ENCODE measurements around the gene FOXP2.
"Not testable (repeated sequence)": the region's sequence is repeated elsewhere in the genome, so short reads cannot be mapped to it uniquely, and the experiment has no call there.

The FOXP2 gene

GRCh38 chr7:114419441-114420272 lies 5.0 kb downstream of the FOXP2 start:
- Histone ChIP-seq H3K4me3 (ENCODE audit: low read depth in 1 of 5, low read length in 5 of 5) (no peak overlapping the region), H3K4me1 (ENCODE audit: control insufficient read depth in 5 of 5, insufficient read depth in 5 of 5, low read length in 5 of 5) (peaks cover 0 to 9% (median 9%) of the 10 kb centered on the region in 5 donors), H3K9me3 (ENCODE audit: control insufficient read depth in 5 of 5, low read length in 5 of 5) (no peaks in the 10 kb centered on the region), H3K27me3 (ENCODE audit: control insufficient read depth in 5 of 5, insufficient read depth in 4 of 5, low read length in 5 of 5) (no peaks in the 10 kb centered on the region), H3K9ac (ENCODE audit: low read length in 5 of 5) (no peak overlapping the region), H3K27ac (ENCODE audit: low read depth, low read length) (no peak overlapping the region), H3K36me3 (ENCODE audit: control insufficient read depth in 5 of 5, insufficient read depth in 5 of 5, low read length in 5 of 5) (no peaks in the 10 kb centered on the region)

GRCh38 chr7:114422507-114423501 lies 8.2 kb downstream of the FOXP2 start:
- no peaks in the 10 kb centered on the region for H3K27me3 ChIP-seq (ENCODE audit: control insufficient read depth in 5 of 5, insufficient read depth in 4 of 5, low read length in 5 of 5)
- no peaks in the 10 kb centered on the region for H3K36me3 ChIP-seq (ENCODE audit: control insufficient read depth in 5 of 5, insufficient read depth in 5 of 5, low read length in 5 of 5)
- H3K4me3 ChIP-seq (ENCODE audit: low read depth in 1 of 5, low read length in 5 of 5): no peak overlapping the region
- no peaks in the 10 kb centered on the region for H3K9me3 ChIP-seq (ENCODE audit: control insufficient read depth in 5 of 5, low read length in 5 of 5)
- H3K4me1 ChIP-seq (ENCODE audit: control insufficient read depth in 5 of 5, insufficient read depth in 5 of 5, low read length in 5 of 5): no peaks in the 10 kb centered on the region
- H3K27ac ChIP-seq (ENCODE audit: low read depth, low read length): no peak overlapping the region
- no peak overlapping the region for H3K9ac ChIP-seq (ENCODE audit: low read length in 5 of 5)

DNA sequence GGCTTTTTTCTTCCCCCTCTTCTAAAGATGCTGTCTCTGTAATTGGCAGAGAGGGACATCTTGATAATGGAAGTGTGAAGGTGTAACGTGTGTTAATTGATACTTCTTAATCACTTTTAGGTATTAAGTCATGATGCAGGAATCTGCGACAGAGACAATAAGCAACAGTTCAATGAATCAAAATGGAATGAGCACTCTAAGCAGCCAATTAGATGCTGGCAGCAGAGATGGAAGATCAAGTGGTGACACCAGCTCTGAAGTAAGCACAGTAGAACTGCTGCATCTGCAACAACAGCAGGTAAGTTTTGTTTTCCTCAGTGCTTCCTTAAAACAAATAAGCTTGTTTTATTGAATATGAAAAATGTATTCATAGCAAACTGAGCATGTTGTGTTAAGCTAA lies 11.8 kb downstream of the FOXP2 start:
- no peaks in the 10 kb centered on the region for H3K9me3 ChIP-seq (ENCODE audit: control insufficient read depth in 5 of 5, low read length in 5 of 5)
- H3K4me1 ChIP-seq (ENCODE audit: control insufficient read depth in 5 of 5, insufficient read depth in 5 of 5, low read length in 5 of 5): no peaks in the 10 kb centered on the region
- no peaks in the 10 kb centered on the region for H3K27me3 ChIP-seq (ENCODE audit: control insufficient read depth in 5 of 5, insufficient read depth in 4 of 5, low read length in 5 of 5)
- H3K36me3 ChIP-seq (ENCODE audit: control insufficient read depth in 5 of 5, insufficient read depth in 5 of 5, low read length in 5 of 5): no peaks in the 10 kb centered on the region
- H3K9ac ChIP-seq (ENCODE audit: low read length in 5 of 5): no peak overlapping the region
- no peak overlapping the region for H3K27ac ChIP-seq (ENCODE audit: low read depth, low read length)
- no peak overlapping the region for H3K4me3 ChIP-seq (ENCODE audit: low read depth in 1 of 5, low read length in 5 of 5)

DNA sequence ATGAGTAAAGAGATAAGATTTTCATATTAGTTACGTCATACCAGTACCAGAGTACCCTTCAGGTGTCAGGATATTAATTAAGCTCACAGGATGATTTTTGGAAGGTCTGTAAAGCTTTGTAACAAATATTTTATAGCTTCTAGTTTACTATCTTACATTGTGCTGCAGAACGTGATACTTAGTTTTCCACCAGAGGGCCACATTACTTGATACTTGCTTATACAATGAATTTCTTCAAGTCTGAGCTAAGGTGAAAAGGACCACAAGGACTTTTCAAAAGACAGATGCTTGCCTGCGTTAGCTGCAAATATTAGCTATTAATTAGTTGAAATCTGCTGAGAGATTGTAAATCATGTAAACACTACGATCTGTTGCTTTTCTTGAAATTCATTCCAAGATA lies 12.2 kb downstream of the FOXP2 start:
- Histone ChIP-seq H3K27ac (ENCODE audit: low read depth, low read length) (no peak overlapping the region), H3K36me3 (ENCODE audit: control insufficient read depth in 5 of 5, insufficient read depth in 5 of 5, low read length in 5 of 5) (no peaks in the 10 kb centered on the region), H3K4me1 (ENCODE audit: control insufficient read depth in 5 of 5, insufficient read depth in 5 of 5, low read length in 5 of 5) (no peaks in the 10 kb centered on the region), H3K9ac (ENCODE audit: low read length in 5 of 5) (no peak overlapping the region), H3K9me3 (ENCODE audit: control insufficient read depth in 5 of 5, low read length in 5 of 5) (no peaks in the 10 kb centered on the region), H3K4me3 (ENCODE audit: low read depth in 1 of 5, low read length in 5 of 5) (no peak overlapping the region), H3K27me3 (ENCODE audit: control insufficient read depth in 5 of 5, insufficient read depth in 4 of 5, low read length in 5 of 5) (no peaks in the 10 kb centered on the region)

DNA sequence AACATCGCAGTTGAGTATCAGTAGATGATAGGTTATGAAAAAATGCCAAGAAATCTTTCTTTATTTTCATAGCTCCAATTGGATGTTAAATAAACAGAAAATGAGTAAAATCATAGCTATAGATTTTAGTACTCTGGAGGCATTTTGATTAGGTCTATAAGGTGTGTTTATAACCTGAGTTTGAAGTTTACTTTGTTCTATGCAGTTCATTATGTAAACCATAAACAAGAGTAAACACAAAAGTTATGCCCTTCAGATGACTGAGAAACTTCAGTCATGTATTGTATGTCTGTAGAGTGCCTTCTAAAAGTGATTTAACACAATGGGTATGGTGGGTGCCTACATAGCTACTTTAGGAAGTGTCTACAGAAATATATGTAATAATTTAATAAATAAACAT lies 13.6 kb downstream of the FOXP2 start:
- H3K9ac ChIP-seq (ENCODE audit: low read length in 5 of 5): no peak overlapping the region
- no peak overlapping the region for H3K27ac ChIP-seq (ENCODE audit: low read depth, low read length)
- no peaks in the 10 kb centered on the region for H3K9me3 ChIP-seq (ENCODE audit: control insufficient read depth in 5 of 5, low read length in 5 of 5)
- no peak overlapping the region for H3K4me3 ChIP-seq (ENCODE audit: low read depth in 1 of 5, low read length in 5 of 5)
- H3K36me3 ChIP-seq (ENCODE audit: control insufficient read depth in 5 of 5, insufficient read depth in 5 of 5, low read length in 5 of 5): no peaks in the 10 kb centered on the region
- no peaks in the 10 kb centered on the region for H3K27me3 ChIP-seq (ENCODE audit: control insufficient read depth in 5 of 5, insufficient read depth in 4 of 5, low read length in 5 of 5)
- no peaks in the 10 kb centered on the region for H3K4me1 ChIP-seq (ENCODE audit: control insufficient read depth in 5 of 5, insufficient read depth in 5 of 5, low read length in 5 of 5)

- H3K27ac ChIP-seq (ENCODE audit: low read depth, low read length): no peak overlapping the region
Observed at GRCh38 chr7:114431189-114431588, 16.6 kb downstream of the FOXP2 start.

GRCh38 chr7:114432061-114432460 lies 17.4 kb downstream of the FOXP2 start:
- H3K27me3 ChIP-seq (ENCODE audit: control insufficient read depth in 5 of 5, insufficient read depth in 4 of 5, low read length in 5 of 5): no peaks in the 10 kb centered on the region
- no peaks in the 10 kb centered on the region for H3K4me1 ChIP-seq (ENCODE audit: control insufficient read depth in 5 of 5, insufficient read depth in 5 of 5, low read length in 5 of 5)
- H3K27ac ChIP-seq (ENCODE audit: low read depth, low read length): no peak overlapping the region
- H3K9me3 ChIP-seq (ENCODE audit: control insufficient read depth in 5 of 5, low read length in 5 of 5): no peaks in the 10 kb centered on the region
- no peak overlapping the region for H3K4me3 ChIP-seq (ENCODE audit: low read depth in 1 of 5, low read length in 5 of 5)
- H3K36me3 ChIP-seq (ENCODE audit: control insufficient read depth in 5 of 5, insufficient read depth in 5 of 5, low read length in 5 of 5): no peaks in the 10 kb centered on the region
- H3K9ac ChIP-seq (ENCODE audit: low read length in 5 of 5): no peak overlapping the region

More at GRCh38 chr7:114431189-114431588, 16.6 kb downstream of the FOXP2 start:
- Histone ChIP-seq H3K4me3 (ENCODE audit: low read depth in 1 of 5, low read length in 5 of 5) (no peak overlapping the region), H3K4me1 (ENCODE audit: control insufficient read depth in 5 of 5, insufficient read depth in 5 of 5, low read length in 5 of 5) (no peaks in the 10 kb centered on the region), H3K9me3 (ENCODE audit: control insufficient read depth in 5 of 5, low read length in 5 of 5) (no peaks in the 10 kb centered on the region), H3K27me3 (ENCODE audit: control insufficient read depth in 5 of 5, insufficient read depth in 4 of 5, low read length in 5 of 5) (no peaks in the 10 kb centered on the region), H3K9ac (ENCODE audit: low read length in 5 of 5) (no peak overlapping the region), H3K36me3 (ENCODE audit: control insufficient read depth in 5 of 5, insufficient read depth in 5 of 5, low read length in 5 of 5) (no peaks in the 10 kb centered on the region)

GRCh38 chr7:114432703-114433102 lies 18.1 kb downstream of the FOXP2 start:
- H3K36me3 ChIP-seq (ENCODE audit: control insufficient read depth in 5 of 5, insufficient read depth in 5 of 5, low read length in 5 of 5): no peaks in the 10 kb centered on the region
- no peaks in the 10 kb centered on the region for H3K4me1 ChIP-seq (ENCODE audit: control insufficient read depth in 5 of 5, insufficient read depth in 5 of 5, low read length in 5 of 5)
- no peaks in the 10 kb centered on the region for H3K27me3 ChIP-seq (ENCODE audit: control insufficient read depth in 5 of 5, insufficient read depth in 4 of 5, low read length in 5 of 5)
- H3K9ac ChIP-seq (ENCODE audit: low read length in 5 of 5): no peak overlapping the region
- H3K27ac ChIP-seq (ENCODE audit: low read depth, low read length): no peak overlapping the region
- H3K4me3 ChIP-seq (ENCODE audit: low read depth in 1 of 5, low read length in 5 of 5): no peak overlapping the region
- H3K9me3 ChIP-seq (ENCODE audit: control insufficient read depth in 5 of 5, low read length in 5 of 5): no peaks in the 10 kb centered on the region

- no peaks in the 10 kb centered on the region for H3K27me3 ChIP-seq (ENCODE audit: control insufficient read depth in 5 of 5, insufficient read depth in 4 of 5, low read length in 5 of 5)
- no peak overlapping the region for H3K9ac ChIP-seq (ENCODE audit: low read length in 5 of 5)
- no peaks in the 10 kb centered on the region for H3K36me3 ChIP-seq (ENCODE audit: control insufficient read depth in 5 of 5, insufficient read depth in 5 of 5, low read length in 5 of 5)
- H3K4me3 ChIP-seq (ENCODE audit: low read depth in 1 of 5, low read length in 5 of 5): no peak overlapping the region
- peaks cover 0 to 8% (median 0%) of the 10 kb centered on the region in 5 donors for H3K9me3 ChIP-seq (ENCODE audit: control insufficient read depth in 5 of 5, low read length in 5 of 5)
- no peak overlapping the region for H3K27ac ChIP-seq (ENCODE audit: low read depth, low read length)
- H3K4me1 ChIP-seq (ENCODE audit: control insufficient read depth in 5 of 5, insufficient read depth in 5 of 5, low read length in 5 of 5): no peaks in the 10 kb centered on the region
Observed at GRCh38 chr7:114439581-114439980, 25.0 kb downstream of the FOXP2 start.

GRCh38 chr7:114440927-114441326 lies 26.3 kb downstream of the FOXP2 start:
- not testable (repeated sequence) for H3K27ac ChIP-seq (ENCODE audit: low read depth, low read length); H3K36me3 ChIP-seq (ENCODE audit: control insufficient read depth in 5 of 5, insufficient read depth in 5 of 5, low read length in 5 of 5); H3K9me3 ChIP-seq (ENCODE audit: control insufficient read depth in 5 of 5, low read length in 5 of 5); H3K4me3 ChIP-seq (ENCODE audit: low read depth in 1 of 5, low read length in 5 of 5); H3K27me3 ChIP-seq (ENCODE audit: control insufficient read depth in 5 of 5, insufficient read depth in 4 of 5, low read length in 5 of 5); H3K9ac ChIP-seq (ENCODE audit: low read length in 5 of 5); H3K4me1 ChIP-seq (ENCODE audit: control insufficient read depth in 5 of 5, insufficient read depth in 5 of 5, low read length in 5 of 5)
